OCI-LY1 (cell line): ENCODE measurements around the gene OTOR.

Experiments
- H2AFZ ChIP-seq: fragments of 200-600 bp; sonication (generic), shearing (Covaris generic); 2 replicates; pipeline ENCODE4 v1.6.0; 2014; ENCODE audit warnings: antibody characterized with exemption, mild to moderate bottlenecking, low read length
- H3F3A ChIP-seq: fragments of 200-600 bp; sonication (generic), shearing (Covaris generic); 2 replicates; pipeline ENCODE4 v1.6.0; 2014; ENCODE audit warnings: mild to moderate bottlenecking, antibody characterized with exemption, low read length, moderate library complexity; ENCODE audit not compliant: insufficient read depth
- H3K27ac ChIP-seq: fragments of 200-600 bp; sonication (generic); 2 replicates; pipeline ENCODE4 v1.5.1; 2014; ENCODE audit warnings: low read length, mixed run types, mild to moderate bottlenecking, low read depth; ENCODE audit not compliant: poor library complexity, severe bottlenecking
- H3K27me3 ChIP-seq: fragments of 200-600 bp; sonication (generic); 2 replicates; pipeline ENCODE4 v1.6.0; 2014; ENCODE audit warnings: antibody characterized with exemption, mild to moderate bottlenecking, low read length, moderate library complexity; ENCODE audit not compliant: insufficient read depth
- H3K36me3 ChIP-seq: fragments of 200-600 bp; sonication (generic); 2 replicates; pipeline ENCODE4 v1.6.1; 2014; ENCODE audit warnings: mild to moderate bottlenecking, antibody characterized with exemption, low read length, moderate library complexity, mixed read lengths; ENCODE audit not compliant: insufficient read depth
- H3K4me1 ChIP-seq: fragments of 200-600 bp; sonication (generic); 2 replicates; pipeline ENCODE4 v1.5.1; 2014; ENCODE audit warnings: mild to moderate bottlenecking, low read length, moderate library complexity; ENCODE audit not compliant: insufficient read depth, severe bottlenecking
- H3K4me2 ChIP-seq: fragments of 200-600 bp; sonication (generic), shearing (Covaris generic); 2 replicates; pipeline ENCODE4 v1.6.1; 2014; ENCODE audit warnings: low read length
- H3K4me3 ChIP-seq: fragments of 200-600 bp; sonication (generic); 2 replicates; pipeline ENCODE4 v1.5.1; 2014; ENCODE audit warnings: low read length, low read depth, mild to moderate bottlenecking, mixed read lengths; ENCODE audit not compliant: poor library complexity, severe bottlenecking
- H3K79me2 ChIP-seq: fragments of 200-600 bp; shearing (Covaris generic); 2 replicates; pipeline ENCODE4 v1.6.1; 2016; ENCODE audit warnings: mixed run types, low read length, mixed read lengths; ENCODE audit not compliant: insufficient read depth
- H3K9ac ChIP-seq: fragments of 200-600 bp; sonication (generic), shearing (Covaris generic); 2 replicates; pipeline ENCODE4 v1.6.1; 2014; ENCODE audit warnings: mild to moderate bottlenecking, low read length, mixed read lengths
- H3K9me2 ChIP-seq: fragments of 200-600 bp; sonication (generic), shearing (Covaris generic); 2 replicates; pipeline ENCODE4 v1.6.1; 2014; ENCODE audit warnings: low read depth, mild to moderate bottlenecking, low read length, mixed read lengths
- H3K9me3 ChIP-seq: fragments of 200-600 bp; shearing (Covaris generic); 2 replicates; pipeline ENCODE4 v1.6.1; 2014; ENCODE audit warnings: low read length, mixed read lengths
- H4K20me1 ChIP-seq: fragments of 200-600 bp; sonication (generic), shearing (Covaris generic); 2 replicates; pipeline ENCODE4 v1.6.0; 2016; ENCODE audit warnings: mild to moderate bottlenecking, low read length; ENCODE audit not compliant: insufficient read depth
- CTCF ChIP-seq: fragments of 200-600 bp; sonication (generic), shearing (Covaris generic); IDR thresholded peaks from 2 replicates; pipeline ENCODE4 v1.5.1; 2017; ENCODE audit warnings: mild to moderate bottlenecking, antibody characterized with exemption, low read length, moderate library complexity, mixed read lengths
- EZH2 ChIP-seq: fragments of 200-600 bp; sonication (generic), shearing (Covaris generic); IDR thresholded peaks from 2 replicates; pipeline ENCODE4 v1.8.0; 2017; ENCODE audit warnings: borderline replicate concordance, mixed run types, mild to moderate bottlenecking, antibody characterized with exemption, low read length, moderate library complexity, mixed read lengths

OTOR gene

DNA sequence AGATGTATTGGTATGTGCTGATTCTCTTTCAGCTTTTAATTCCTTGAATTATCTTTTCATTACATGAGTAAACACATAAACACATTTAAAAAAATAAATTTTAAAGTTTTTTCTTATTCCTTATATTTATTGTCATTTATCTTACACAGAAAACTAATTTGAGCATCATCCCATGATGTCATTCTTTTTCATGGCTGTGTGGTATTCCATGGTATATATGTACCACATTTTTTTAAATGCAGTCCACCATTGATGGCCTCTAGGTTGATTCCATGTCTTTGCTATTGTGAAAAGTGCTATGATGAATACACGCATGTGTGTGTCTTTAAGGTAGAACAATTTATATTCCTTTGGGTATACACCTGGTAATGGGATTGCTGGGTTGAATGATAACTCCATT is 33.3 kb downstream of the OTOR start:
- Histone ChIP-seq H3K9me2 (no peaks in the 10 kb centered on the region), H3K27ac (no peak overlapping the region), H4K20me1 (no peaks in the 10 kb centered on the region), H3K36me3 (no peaks in the 10 kb centered on the region), H3K4me3 (no peak overlapping the region), H3K9ac (no peak overlapping the region), H2AFZ (no peak overlapping the region), H3F3A (no peaks in the 10 kb centered on the region), H3K27me3 (no peaks in the 10 kb centered on the region), H3K9me3 (no peaks in the 10 kb centered on the region), H3K4me2 (no peak overlapping the region), H3K79me2 (no peaks in the 10 kb centered on the region), H3K4me1 (no peaks in the 10 kb centered on the region)
- no peak for TF ChIP-seq EZH2
- TF ChIP-seq CTCF = no peak

- TF ChIP-seq EZH2 = no peak
- no peak for TF ChIP-seq CTCF
- no peak overlapping the region for H3K4me3 ChIP-seq
- no peaks in the 10 kb centered on the region for H3K79me2 ChIP-seq
- no peaks in the 10 kb centered on the region for H3K36me3 ChIP-seq
- H3K9me2 ChIP-seq = no peaks in the 10 kb centered on the region
- no peaks in the 10 kb centered on the region for H4K20me1 ChIP-seq
- H3K9me3 ChIP-seq = no peaks in the 10 kb centered on the region
- H2AFZ ChIP-seq = no peak overlapping the region
- no peaks in the 10 kb centered on the region for H3K27me3 ChIP-seq
- H3F3A ChIP-seq = no peaks in the 10 kb centered on the region
- no peak overlapping the region for H3K27ac ChIP-seq
- H3K4me1 ChIP-seq = no peaks in the 10 kb centered on the region
- no peak overlapping the region for H3K4me2 ChIP-seq
- H3K9ac ChIP-seq = no peak overlapping the region
Measured at GRCh38 chr20:16785226-16785625, 37.1 kb downstream of the OTOR start.
